Amygdala (tissue), 56 donors: ENCODE measurements around the gene TRDMT1.
A peak's percentile ranks its signal among the peaks of the same experiment; 100 is the strongest.

Experiments
- DNase-seq, 56 donors: peaks; one replicate each; lab custom pipeline; 2025; lab: John Stamatoyannopoulos, UW

TRDMT1 gene

GRCh38 chr10:17232276-17232960, 30.9 kb upstream of the TRDMT1 start:
- DNase-seq: no peak

GRCh38 chr10:17231788-17232187, 30.3 kb upstream of the TRDMT1 start:
- DNase-seq: no peak

GRCh38 chr10:17229967-17230682, 28.7 kb upstream of the TRDMT1 start:
- DNase-seq: peak in 16 of 56 donors; percentile 4 to 61 (median 16)

- DNase-seq: peak in 1 of 56 donors; percentile 4
These were observed 28.2 kb upstream of the TRDMT1 start for GRCh38 chr10:17229717-17229966.

- peak in 40 of 56 donors; percentile 14 to 78 (median 44) for DNase-seq
These were observed 27.7 kb upstream of the TRDMT1 start for GRCh38 chr10:17229016-17229716.

GRCh38 chr10:17228091-17229015, 26.9 kb upstream of the TRDMT1 start, which contains the start of gene VIM:
Gene VIM, plus strand, starts transcription at chr10:17228241. Its CDS starts 1,182 bp downstream, at chr10:17229423.
- DNase-seq: peak in 32 of 56 donors; percentile 5 to 69 (median 38)

- no peak for DNase-seq
These were observed 26.1 kb upstream of the TRDMT1 start for GRCh38 chr10:17227367-17228090.

DNA sequence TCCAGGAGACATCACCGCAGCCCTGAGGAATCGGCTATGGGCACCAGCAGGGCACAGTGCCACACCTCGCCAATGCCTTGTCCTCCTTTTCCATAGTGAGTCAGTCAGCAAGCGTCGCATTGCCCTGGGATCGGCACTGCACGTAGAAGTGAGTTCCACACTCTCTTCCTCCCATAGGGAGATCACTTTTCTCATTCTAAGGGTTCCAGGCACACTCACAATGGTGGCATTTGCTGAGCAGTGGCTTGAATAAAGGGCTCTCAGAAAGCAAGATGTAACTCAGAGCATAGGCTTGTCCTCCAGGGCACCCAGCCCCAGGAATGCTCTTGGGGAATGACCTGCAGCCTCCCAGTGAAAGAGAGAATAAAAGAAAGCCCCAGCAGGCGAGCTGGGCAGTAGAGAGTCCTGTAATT, 25.4 kb upstream of the TRDMT1 start:
- DNase-seq: no peak

DNA sequence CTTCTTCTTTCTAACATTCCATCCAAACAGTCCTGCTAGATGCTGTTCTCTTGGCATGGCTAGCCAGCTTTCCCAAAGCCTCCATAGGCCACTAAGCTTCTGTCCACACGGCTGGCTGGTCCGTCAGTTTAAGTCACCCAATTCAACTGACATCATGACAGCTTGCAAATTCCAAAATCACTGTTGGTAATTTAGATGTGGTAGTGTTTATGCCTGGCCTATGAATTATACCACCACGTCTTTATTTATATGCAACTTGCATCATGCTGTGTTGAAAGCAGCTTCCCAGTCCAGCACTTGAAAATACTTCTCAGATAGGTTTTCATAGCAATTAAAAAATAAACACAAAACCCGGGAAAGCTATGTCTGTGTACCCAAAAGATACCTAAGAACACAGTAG, 24.3 kb upstream of the TRDMT1 start:
- no peak for DNase-seq

- DNase-seq: no peak
These were observed 20.9 kb upstream of the TRDMT1 start for GRCh38 chr10:17222329-17222728.

DNA sequence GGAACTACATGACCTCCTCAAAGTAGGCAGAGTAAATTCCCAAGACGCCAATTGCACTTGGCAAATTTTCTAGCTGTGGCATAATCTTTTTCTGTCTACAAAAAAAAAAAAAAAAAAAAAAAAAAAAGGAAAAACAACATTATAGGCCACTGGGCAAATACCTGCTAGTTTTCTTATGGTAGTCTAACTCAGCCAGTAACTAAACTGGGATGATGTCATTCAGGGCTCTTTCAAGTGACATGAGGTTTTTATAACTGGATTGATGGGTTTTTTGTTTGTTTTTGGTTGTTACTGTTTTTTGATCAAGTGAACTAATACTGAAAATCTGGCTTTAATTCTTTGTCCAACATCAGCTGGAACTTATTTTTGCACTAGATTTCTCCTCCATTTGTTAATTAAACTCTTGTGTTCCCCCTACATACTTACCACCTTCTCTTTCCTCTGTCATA, 19.2 kb upstream of the TRDMT1 start:
- no peak for DNase-seq

- no peak for DNase-seq
These were observed 17.6 kb upstream of the TRDMT1 start for GRCh38 chr10:17219024-17219423.

DNA sequence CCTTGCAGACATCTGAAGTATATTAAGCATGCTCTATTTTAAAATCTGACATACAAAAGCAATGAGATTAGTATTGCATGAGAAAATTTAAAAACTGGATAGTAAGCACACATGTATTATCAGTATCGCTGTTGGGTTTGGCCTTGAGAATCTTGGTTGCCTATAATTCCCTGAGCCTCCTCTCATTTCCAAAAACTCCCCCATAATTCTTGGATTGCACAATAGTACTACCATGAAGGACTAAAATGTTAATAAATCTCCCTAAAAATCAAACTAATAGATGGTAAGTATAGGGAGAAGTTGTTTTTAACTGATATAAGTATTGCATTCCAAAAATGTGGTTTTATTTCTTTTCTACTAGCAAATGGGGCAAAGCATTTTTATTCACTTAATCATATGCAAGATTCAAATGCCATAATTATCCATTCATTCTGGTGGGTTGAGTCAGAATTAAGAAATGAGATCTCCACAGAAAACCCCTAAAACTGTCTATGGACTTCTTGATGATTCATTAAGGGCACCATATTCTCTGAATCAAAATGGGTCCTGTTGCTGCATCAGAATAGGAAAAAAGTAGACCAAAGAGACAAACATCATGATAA, 16.3 kb upstream of the TRDMT1 start:
- DNase-seq: no peak

DNA sequence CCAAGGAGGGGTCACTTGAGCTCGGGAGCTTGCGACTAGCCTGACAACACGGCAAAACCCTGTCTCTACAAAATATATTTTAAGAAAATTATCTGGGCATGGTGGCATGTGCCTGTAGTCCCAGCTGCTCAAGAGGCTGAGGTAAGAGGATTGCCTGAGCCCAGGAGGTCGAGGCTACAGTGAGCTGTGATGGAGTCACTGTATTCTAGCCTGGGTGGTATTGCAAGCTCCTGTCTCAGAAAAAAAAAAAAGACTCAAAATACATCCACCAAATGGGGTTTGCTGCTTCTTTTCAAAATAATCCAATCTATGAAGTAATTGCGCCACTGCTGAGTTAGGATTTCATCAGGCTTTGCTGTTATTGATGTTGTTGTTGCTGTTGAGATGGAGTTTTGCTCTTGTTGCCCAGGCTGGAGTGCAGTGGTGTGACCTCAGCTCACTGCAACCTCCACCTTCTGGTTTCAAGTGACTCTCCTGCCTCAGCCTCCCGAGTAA, 15.5 kb upstream of the TRDMT1 start:
- DNase-seq: no peak

DNA sequence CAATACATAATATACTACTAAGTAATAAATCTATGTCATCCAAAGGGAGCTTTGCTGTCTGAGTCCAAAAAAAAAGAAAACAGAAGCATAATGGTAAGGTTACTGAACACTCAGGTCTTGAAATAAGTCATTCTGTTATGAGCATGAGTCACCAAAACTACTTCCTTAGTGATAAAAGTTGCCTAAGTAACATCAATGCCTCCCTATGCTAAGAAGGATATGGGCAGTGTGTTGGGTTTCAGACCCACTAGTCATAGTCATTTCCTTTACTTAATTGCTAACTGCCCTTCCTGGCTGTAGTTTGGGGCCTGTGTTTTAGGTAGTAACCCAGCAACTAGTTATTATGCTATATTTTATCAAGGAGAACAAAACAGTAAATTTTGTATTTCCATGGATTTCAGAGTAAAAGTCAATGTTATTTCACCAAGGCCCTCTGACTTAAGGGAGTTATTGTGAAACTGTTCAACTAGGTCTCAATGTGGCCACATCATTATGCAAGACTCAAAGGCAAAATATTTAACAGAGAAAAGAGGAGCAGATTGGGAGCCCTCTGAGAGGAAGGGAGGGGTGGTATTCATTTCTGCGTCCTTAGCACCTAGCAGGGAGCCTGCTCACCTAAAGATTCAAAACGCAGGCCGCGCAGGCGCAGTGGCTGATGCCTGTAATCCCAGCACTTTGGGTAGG, 14.9 kb upstream of the TRDMT1 start:
- DNase-seq: no peak

GRCh38 chr10:17215782-17216122, 14.3 kb upstream of the TRDMT1 start:
- DNase-seq: no peak

- no peak for DNase-seq
These were observed 13.7 kb upstream of the TRDMT1 start for GRCh38 chr10:17214971-17215781.

- no peak for DNase-seq
These were observed 13.1 kb upstream of the TRDMT1 start for GRCh38 chr10:17214526-17214925.
